ENCODE measurements around the gene CCNI2.

Gene CCNI2

DNA sequence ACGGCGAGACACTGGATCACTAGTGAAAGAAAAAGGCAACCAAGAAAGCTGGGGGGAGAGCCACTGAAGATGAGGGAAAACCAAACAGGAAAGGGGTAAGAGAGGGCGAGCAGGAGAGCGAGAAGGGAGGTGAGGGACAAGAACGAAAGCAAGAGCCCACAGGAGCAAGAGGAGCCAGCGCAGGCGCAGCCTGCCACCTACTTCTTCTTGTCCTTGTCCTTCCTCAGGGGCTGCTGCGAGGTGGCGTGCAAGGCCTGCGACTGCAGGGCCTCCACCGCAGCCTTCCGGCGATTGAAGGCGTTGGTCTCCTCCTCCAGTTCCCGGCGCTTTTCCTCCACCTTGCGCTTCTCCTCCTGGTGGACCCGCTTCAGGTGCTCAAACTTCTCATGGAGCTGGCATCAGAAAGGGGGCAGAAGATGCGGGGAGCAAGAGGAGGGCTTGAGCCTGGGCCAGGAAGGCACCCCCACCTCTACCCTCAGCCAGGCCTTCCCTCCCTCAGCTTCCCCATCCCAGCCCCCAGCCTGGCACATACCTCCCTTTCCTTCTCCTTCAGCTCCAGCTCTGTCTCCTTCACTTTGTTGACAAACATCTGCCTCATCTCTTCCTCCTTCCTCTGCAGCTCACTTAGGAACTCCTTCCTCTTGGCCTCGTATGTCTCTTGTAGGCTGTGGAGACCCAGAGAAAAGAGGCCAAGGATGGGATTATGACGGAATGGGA lies 13.5 kb downstream of the CCNI2 start:
- TF ChIP-seq, protein P1, sequence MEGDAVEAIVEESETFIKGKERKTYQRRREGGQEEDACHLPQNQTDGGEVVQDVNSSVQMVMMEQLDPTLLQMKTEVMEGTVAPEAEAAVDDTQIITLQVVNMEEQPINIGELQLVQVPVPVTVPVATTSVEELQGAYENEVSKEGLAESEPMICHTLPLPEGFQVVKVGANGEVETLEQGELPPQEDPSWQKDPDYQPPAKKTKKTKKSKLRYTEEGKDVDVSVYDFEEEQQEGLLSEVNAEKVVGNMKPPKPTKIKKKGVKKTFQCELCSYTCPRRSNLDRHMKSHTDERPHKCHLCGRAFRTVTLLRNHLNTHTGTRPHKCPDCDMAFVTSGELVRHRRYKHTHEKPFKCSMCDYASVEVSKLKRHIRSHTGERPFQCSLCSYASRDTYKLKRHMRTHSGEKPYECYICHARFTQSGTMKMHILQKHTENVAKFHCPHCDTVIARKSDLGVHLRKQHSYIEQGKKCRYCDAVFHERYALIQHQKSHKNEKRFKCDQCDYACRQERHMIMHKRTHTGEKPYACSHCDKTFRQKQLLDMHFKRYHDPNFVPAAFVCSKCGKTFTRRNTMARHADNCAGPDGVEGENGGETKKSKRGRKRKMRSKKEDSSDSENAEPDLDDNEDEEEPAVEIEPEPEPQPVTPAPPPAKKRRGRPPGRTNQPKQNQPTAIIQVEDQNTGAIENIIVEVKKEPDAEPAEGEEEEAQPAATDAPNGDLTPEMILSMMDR (IDR thresholded peaks at IDR 0.05; ENCODE audit: borderline replicate concordance, insufficient read depth, low read depth, low read length): no peak

GRCh38 chr5:132761321-132762240 lies 14.4 kb downstream of the CCNI2 start:
- no peak overlapping the region for H3K4me3 ChIP-seq (ENCODE audit: low read depth, low read length)
- TF ChIP-seq, protein P1 (IDR thresholded peaks at IDR 0.05; ENCODE audit: borderline replicate concordance, insufficient read depth, low read depth, low read length): no peak

More for the DNA sequence above, 13.5 kb downstream of the CCNI2 start:
- no peak overlapping the region for H3K4me3 ChIP-seq (ENCODE audit: low read depth, low read length)

DNA sequence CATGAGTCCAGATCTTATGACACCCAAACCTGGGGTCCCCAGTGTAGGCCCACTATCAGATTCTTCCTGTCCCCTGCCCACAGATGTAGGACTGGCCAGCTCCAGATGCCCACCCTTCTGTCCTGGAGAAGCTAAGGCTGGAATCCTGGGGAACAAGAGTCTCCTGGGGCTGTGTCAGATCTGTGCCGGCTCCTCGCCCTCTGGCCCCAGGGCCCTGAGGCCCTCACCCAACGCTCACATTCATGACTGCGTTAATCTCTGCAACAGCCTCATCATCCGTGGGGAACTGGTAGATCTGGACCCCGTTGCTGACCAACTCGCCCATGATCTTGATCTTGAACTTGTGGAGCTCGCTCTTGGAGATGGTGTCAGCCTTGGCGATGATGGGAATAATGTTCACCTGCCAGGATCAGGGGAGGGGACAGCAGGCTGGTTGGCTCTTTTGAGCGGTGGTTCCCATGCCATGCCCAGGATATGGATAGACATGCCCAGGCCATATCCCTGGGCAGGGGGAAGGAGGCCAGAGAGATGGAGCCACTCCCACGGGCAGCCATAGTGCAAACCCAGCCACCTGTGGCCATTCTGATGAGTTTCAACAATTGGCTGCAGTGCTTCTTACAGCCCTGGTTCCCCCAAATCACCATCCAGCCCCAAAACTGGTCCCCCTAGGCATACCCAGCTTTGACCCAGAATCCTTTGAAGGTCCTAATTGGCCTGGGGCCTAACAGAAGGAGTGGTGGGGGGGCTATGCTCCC lies 15.2 kb downstream of the CCNI2 start:
- no peak overlapping the region for H3K4me3 ChIP-seq (ENCODE audit: low read depth, low read length)
- TF ChIP-seq, protein P1 (IDR thresholded peaks at IDR 0.05; ENCODE audit: borderline replicate concordance, insufficient read depth, low read depth, low read length): no peak

DNA sequence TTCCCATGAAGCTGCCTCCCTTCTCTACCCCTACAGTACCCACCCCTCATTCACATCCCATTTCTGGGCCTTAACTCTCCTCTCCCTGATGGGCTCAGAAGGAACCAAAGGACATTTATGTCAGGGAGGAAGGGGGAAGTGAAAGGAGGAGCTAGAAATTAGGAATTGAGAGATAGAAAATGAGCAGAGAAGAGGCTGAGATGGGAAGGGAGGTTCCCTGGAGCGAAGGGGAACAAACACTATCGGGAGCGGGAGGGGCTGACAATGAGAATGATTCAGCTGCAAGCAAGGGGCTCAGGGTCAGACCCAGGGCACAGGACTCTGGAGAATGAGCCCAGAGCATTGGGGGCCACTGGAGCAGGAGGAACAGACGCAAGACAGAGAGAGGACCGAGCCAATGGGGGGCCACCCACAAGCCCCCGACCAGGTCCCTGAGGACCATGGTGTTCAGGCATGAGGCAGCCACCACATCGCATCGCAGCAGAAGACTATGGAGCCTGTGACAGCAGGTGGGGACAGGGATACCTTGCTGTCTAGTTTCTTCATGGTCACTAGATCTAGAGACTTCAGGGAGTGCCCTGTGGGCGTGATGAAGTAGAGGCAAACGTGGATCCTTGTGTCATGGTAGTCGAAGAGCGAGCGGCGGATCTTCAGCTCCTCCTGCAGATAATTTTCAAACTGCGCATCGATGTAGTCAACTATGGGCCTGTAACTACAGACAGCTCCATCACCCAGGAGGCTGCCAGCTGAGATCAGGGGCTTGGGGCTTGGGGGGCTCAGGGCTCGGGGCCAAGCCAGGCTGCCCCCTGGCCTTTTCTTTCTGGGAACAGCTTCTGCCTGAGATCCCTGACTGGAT lies 16.2 kb downstream of the CCNI2 start:
- no peak overlapping the region for H3K4me3 ChIP-seq (ENCODE audit: low read depth, low read length)
- TF ChIP-seq, protein P1 (IDR thresholded peaks at IDR 0.05; ENCODE audit: borderline replicate concordance, insufficient read depth, low read depth, low read length): no peak

DNA sequence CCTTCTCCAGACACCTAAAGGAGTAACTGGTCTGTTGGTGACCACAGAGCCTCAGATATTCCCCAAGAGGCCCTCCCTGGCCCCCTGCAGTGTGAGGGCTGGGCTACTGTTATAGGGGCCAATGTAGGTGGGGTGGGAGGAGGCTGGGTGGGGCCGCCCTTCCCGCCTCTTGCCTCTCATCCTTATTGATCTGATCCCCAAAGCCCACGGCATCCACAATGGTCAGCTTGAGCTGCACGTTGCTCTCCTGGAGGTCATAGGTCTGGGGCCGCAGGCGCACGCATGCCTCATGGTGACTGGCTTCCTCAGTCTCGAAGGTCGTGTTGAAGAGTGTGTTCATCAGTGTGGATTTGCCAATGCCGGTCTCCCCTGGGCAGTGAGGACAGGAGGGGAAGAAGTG lies 16.8 kb downstream of the CCNI2 start:
- H3K4me3 ChIP-seq (ENCODE audit: low read depth, low read length): no peak overlapping the region
- TF ChIP-seq, protein P1 (IDR thresholded peaks at IDR 0.05; ENCODE audit: borderline replicate concordance, insufficient read depth, low read depth, low read length): no peak

DNA sequence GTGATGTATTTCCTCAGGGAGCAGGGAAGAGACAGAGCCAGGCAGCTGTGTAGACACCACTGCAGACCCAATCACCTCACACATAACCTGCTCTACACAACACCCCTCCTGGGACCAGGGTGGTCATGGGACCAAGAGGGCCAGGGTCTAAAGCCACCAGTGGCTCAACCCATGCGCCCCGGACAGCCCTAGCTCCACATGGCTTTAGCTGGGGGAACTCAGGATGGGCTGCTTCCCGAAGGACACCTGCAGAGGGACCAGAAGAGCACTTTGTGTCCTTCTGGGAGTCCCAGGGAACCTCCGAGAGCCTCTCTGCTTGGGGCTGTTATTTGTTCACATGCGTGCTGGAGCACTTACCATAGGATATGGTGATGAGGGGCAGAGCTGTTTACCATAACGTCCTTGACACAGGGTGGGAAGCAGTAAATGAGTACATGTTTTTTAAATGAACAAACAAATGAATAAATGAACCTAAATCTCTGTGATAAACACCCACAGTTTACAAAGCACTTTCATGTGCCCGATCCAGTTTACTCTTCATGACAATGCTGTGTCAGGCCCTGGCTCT lies 17.5 kb downstream of the CCNI2 start:
- TF ChIP-seq, protein P1 (IDR thresholded peaks at IDR 0.05; ENCODE audit: borderline replicate concordance, insufficient read depth, low read depth, low read length): no peak
- no peak overlapping the region for H3K4me3 ChIP-seq (ENCODE audit: low read depth, low read length)

Data from GM12875 (cell line).